AG04449 (cell line): ENCODE results near the gene ARL5A.

Experiments
- CTCF ChIA-PET: fragments of 350-600 bp; formaldehyde crosslinking; extraction: SDS; loops from one replicate; lab custom pipeline; 2021; ENCODE audit warnings: antibody characterized with exemption; lab: Yijun Ruan, JAX
- POLR2A ChIA-PET: fragments of 400-600, 350-600 bp; formaldehyde crosslinking; extraction: SDS; loops from one replicate; lab custom pipeline; 2020; ENCODE audit warnings: antibody characterized with exemption, inconsistent platforms; lab: Yijun Ruan, JAX
- DNase-seq: peaks from one replicate; pipeline ENCODE4 v3.0.0-alpha.2; 2010; ENCODE audit warnings: low read depth, low spot score
- H3K4me3 ChIP-seq: 2 replicates; pipeline ENCODE4 v1.5.1; 2011; ENCODE audit warnings: low read depth, mild to moderate bottlenecking, control low read depth, low read length
- TF ChIP-seq, protein P1 (sequence below): IDR thresholded peaks from one replicate; pipeline ENCODE4 v1.5.1; 2011; ENCODE audit warnings: mild to moderate bottlenecking, moderate library complexity, low read length, control low read depth, inconsistent platforms; ENCODE audit not compliant: insufficient read depth; ENCODE audit errors: missing control alignments

Gene ARL5A

GRCh38 chr2:151843691-151844061 lies 15.5 kb upstream of the ARL5A start:
- TF ChIP-seq, protein P1, sequence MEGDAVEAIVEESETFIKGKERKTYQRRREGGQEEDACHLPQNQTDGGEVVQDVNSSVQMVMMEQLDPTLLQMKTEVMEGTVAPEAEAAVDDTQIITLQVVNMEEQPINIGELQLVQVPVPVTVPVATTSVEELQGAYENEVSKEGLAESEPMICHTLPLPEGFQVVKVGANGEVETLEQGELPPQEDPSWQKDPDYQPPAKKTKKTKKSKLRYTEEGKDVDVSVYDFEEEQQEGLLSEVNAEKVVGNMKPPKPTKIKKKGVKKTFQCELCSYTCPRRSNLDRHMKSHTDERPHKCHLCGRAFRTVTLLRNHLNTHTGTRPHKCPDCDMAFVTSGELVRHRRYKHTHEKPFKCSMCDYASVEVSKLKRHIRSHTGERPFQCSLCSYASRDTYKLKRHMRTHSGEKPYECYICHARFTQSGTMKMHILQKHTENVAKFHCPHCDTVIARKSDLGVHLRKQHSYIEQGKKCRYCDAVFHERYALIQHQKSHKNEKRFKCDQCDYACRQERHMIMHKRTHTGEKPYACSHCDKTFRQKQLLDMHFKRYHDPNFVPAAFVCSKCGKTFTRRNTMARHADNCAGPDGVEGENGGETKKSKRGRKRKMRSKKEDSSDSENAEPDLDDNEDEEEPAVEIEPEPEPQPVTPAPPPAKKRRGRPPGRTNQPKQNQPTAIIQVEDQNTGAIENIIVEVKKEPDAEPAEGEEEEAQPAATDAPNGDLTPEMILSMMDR = no peak
- ChIA-PET POLR2A (no interaction called here), CTCF (no interaction called here)

DNA sequence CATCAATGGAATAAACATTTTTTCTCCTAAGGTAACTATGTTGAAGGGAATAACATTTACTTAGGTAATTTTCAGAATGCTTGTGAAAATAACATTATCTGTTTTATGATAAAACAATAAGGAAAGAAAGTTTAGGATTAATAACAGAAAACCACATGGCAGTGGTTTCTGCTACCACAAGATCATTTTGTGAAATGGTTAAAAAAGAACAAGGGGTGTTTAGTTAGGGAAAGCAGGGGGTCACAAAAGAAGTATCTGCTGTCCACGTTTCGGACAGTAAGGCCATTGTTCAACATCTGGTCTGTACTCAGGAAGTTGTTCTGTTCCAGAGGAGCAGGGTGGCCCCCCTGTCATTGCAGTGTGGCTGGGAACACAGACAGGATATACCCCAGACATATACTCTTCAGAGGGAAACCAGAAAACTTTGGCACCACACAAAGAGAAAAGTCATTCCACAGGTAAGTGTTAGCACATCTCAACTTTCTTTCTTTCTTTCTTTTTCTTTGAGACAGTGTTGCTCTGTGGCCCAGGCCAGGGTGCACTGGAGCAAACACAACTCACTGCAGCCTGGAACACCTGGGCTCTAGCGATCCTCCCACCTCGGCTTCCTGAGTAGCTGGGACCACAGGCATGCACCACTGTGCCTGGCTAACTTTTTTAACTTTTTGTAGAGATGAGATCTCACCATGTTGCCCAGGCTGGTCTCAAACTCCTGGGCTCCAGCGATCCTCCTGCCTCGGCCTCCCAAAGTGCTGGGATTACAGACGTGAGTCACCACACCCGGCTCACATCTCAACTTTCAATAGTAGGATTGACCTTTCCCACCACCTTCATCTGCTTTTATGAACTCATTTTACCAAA lies 14.8 kb upstream of the ARL5A start:
- TF ChIP-seq, protein P1 = no peak
- CTCF ChIA-PET = no interaction called here
- DNase-seq = no peak
- POLR2A ChIA-PET = no interaction called here
- H3K4me3 ChIP-seq = no peak overlapping the region

More at GRCh38 chr2:151843691-151844061, 15.5 kb upstream of the ARL5A start:
- no peak for DNase-seq
- H3K4me3 ChIP-seq = no peak overlapping the region

- TF ChIP-seq, protein P1 = no peak
- POLR2A ChIA-PET = no interaction called here
- CTCF ChIA-PET = no interaction called here
- no peak overlapping the region for H3K4me3 ChIP-seq
- no peak for DNase-seq
Measured at GRCh38 chr2:151841047-151841424, 12.8 kb upstream of the ARL5A start.

DNA sequence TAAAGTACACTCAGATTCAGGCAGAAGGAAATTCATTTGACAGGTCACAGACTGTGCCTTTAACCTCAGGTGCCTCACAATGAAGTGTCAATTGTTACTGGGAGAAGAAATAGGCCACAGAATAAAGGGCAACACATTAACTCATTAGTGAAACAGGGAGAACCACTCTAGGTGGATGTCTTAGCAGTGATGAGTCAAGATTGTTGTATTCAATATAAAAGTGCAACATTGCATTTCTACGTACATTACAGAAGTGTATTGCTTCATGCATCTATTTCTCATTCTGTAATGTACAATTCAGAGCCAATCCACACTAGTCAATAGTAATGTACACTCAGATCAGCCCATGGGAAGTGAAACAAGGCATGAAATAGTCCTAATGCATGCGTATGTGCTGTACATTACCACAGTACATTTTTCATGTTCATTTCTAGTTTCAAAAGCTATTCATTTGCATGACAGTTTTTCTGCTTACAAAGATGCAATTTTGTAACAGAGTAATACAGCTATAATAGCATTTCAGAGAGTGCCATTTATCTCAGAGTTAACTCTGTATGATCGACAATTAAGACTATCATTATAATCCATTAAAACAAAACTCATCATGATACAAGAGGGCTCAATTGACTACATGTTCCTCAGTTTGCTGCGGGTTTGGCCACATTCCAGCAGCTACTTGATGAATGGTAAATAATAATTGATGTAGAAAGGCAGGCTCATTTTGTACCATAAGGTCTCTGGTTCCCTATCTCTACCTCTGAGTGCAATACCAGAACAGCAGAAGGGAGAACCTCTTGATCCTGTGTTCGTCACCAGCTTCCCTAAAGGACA lies 12.2 kb upstream of the ARL5A start:
- CTCF ChIA-PET = no interaction called here
- H3K4me3 ChIP-seq = no peak overlapping the region
- DNase-seq = no peak
- POLR2A ChIA-PET = no interaction called here
- TF ChIP-seq, protein P1 = no peak

- TF ChIP-seq, protein P1 = no peak
- POLR2A ChIA-PET = no interaction called here
- DNase-seq = no peak
- CTCF ChIA-PET = interaction anchor here (1.0 kb wide), 1 partner anchor 17 kb away, joined by 3 read pairs; no protein-coding TSS in a partner anchor
- H3K4me3 ChIP-seq = no peak overlapping the region
Measured at GRCh38 chr2:151837926-151838325, 9.7 kb upstream of the ARL5A start.

- POLR2A ChIA-PET = no interaction called here
- TF ChIP-seq, protein P1 = no peak
- DNase-seq = no peak
- CTCF ChIA-PET = no interaction called here
- H3K4me3 ChIP-seq = no peak overlapping the region
Measured at GRCh38 chr2:151833984-151834383, 5.8 kb upstream of the ARL5A start.
